ENCODE results near the gene SMIM1.

The SMIM1 gene

GRCh38 chr1:3787745-3788605, 15.4 kb downstream of the SMIM1 start:
- TF ChIP-seq EZH2phosphoT487 (IDR thresholded peaks at IDR 0.05; ENCODE audit: borderline replicate concordance, low read length) = no peak
- no peak for TF ChIP-seq CTCF (IDR thresholded peaks at IDR 0.05; ENCODE audit: low read depth, low read length, poor library complexity, severe bottlenecking)
- no peaks in the 10 kb centered on the region for H3K4me1 ChIP-seq (ENCODE audit: control insufficient read depth, low read length)
- H3K9me3 ChIP-seq (ENCODE audit: control insufficient read depth, insufficient read depth, low read length) = no peaks in the 10 kb centered on the region
- peaks cover 55% of the 10 kb centered on the region for H3K79me2 ChIP-seq (ENCODE audit: control insufficient read depth, low read length)
- H3K4me2 ChIP-seq (ENCODE audit: low read length) = no peak overlapping the region
- no peak overlapping the region for H3K27ac ChIP-seq (ENCODE audit: low read depth, low read length)
- H3K36me3 ChIP-seq (ENCODE audit: control insufficient read depth, low read length) = peaks cover 47% of the 10 kb centered on the region
- H3K4me3 ChIP-seq (ENCODE audit: low read length) = no peak overlapping the region
- H3F3A ChIP-seq (ENCODE audit: control insufficient read depth, insufficient read depth) = no peaks in the 10 kb centered on the region; the same call in 1 of the 2 replicates
- no peaks in the 10 kb centered on the region for H3K27me3 ChIP-seq (ENCODE audit: control insufficient read depth, low read length)
- no peaks in the 10 kb centered on the region for H4K20me1 ChIP-seq (ENCODE audit: control insufficient read depth, insufficient read depth, low read depth, low read length)
- H3K9me2 ChIP-seq (replicated peaks; ENCODE audit: control insufficient read depth, low read length) = no peaks in the 10 kb centered on the region

GRCh38 chr1:3788756-3789420, 16.3 kb downstream of the SMIM1 start:
- H3K36me3 ChIP-seq (ENCODE audit: control insufficient read depth, low read length) = peaks cover 45% of the 10 kb centered on the region

More at GRCh38 chr1:3788756-3789420, 16.3 kb downstream of the SMIM1 start:
- H3K9me2 ChIP-seq (replicated peaks; ENCODE audit: control insufficient read depth, low read length) = no peaks in the 10 kb centered on the region
- H3K79me2 ChIP-seq (ENCODE audit: control insufficient read depth, low read length) = peaks cover 64% of the 10 kb centered on the region
- no peaks in the 10 kb centered on the region for H3K9me3 ChIP-seq (ENCODE audit: control insufficient read depth, insufficient read depth, low read length)
- H3K4me2 ChIP-seq (ENCODE audit: low read length) = no peak overlapping the region
- no peak for TF ChIP-seq CTCF (IDR thresholded peaks at IDR 0.05; ENCODE audit: low read depth, low read length, poor library complexity, severe bottlenecking)
- TF ChIP-seq EZH2phosphoT487 (IDR thresholded peaks at IDR 0.05; ENCODE audit: borderline replicate concordance, low read length) = no peak
- no peaks in the 10 kb centered on the region for H3K27me3 ChIP-seq (ENCODE audit: control insufficient read depth, low read length)
- no peak overlapping the region for H3K27ac ChIP-seq (ENCODE audit: low read depth, low read length)
- no peaks in the 10 kb centered on the region for H4K20me1 ChIP-seq (ENCODE audit: control insufficient read depth, insufficient read depth, low read depth, low read length)
- H3K4me1 ChIP-seq (ENCODE audit: control insufficient read depth, low read length) = 0 out of 2 replicates have a peak, but pooled peaks cover 5% of the 10 kb centered on the region
- no peaks in the 10 kb centered on the region; the same call in 1 of the 2 replicates for H3F3A ChIP-seq (ENCODE audit: control insufficient read depth, insufficient read depth)
- no peak overlapping the region for H3K4me3 ChIP-seq (ENCODE audit: low read length)
